ENCODE measurements around the gene DYNC1LI1.
"Not testable (repeated sequence)": the region's sequence is repeated elsewhere in the genome, so short reads cannot be mapped to it uniquely, and the experiment has no call there.

- TF ChIP-seq CTCF, POLR2A (IDR thresholded peaks at IDR 0.05): not testable (repeated sequence)
These were observed 8.0 kb upstream of the DYNC1LI1 start for GRCh38 chr3:32578669-32579068.
